GM23338 (cell line): Measurements from ENCODE around the gene TFDP1. TPM values are rescaled to one million over a fixed set of nuclear protein-coding genes. Genes with fewer than 3 reads are reported as not detected.

Source experiments
- ATAC-seq: fragments of 200-7000 bp; cut with Tn5 transposase; 3 replicates; pipeline ENCODE4 v1.9.1; 2020
- DNase-seq: peaks from one replicate; pipeline ENCODE4 v3.0.0-alpha.2; 2015; ENCODE audit warnings: low spot score
- H2AFZ ChIP-seq: fragments of 200-600 bp; sonication (generic); 2 replicates; pipeline ENCODE4 v1.8.0; 2016; ENCODE audit warnings: antibody characterized with exemption, mild to moderate bottlenecking, moderate library complexity
- H3F3A ChIP-seq: fragments of 200-600 bp; sonication (generic); replicated peaks from 2 replicates; pipeline ENCODE4 v1.8.0; 2017; ENCODE audit warnings: antibody characterized with exemption, mixed run types, low read depth
- H3K27ac ChIP-seq: fragments of 200-600 bp; sonication (generic); 2 replicates; pipeline ENCODE4 v1.6.1; 2016; ENCODE audit warnings: low read depth
- H3K27me3 ChIP-seq: fragments of 200-600 bp; sonication (generic); 2 replicates; pipeline ENCODE4 v1.8.0; 2016; ENCODE audit warnings: mild to moderate bottlenecking, mixed run types, moderate library complexity; ENCODE audit not compliant: insufficient read depth
- H3K36me3 ChIP-seq: fragments of 200-600 bp; sonication (generic); 2 replicates; pipeline ENCODE4 v1.8.0; 2016; ENCODE audit warnings: mild to moderate bottlenecking; ENCODE audit not compliant: insufficient read depth
- H3K4me1 ChIP-seq: fragments of 200-600 bp; sonication (generic); 2 replicates; pipeline ENCODE4 v1.8.0; 2016; ENCODE audit warnings: mild to moderate bottlenecking, moderate library complexity; ENCODE audit not compliant: insufficient read depth
- H3K4me2 ChIP-seq: fragments of 200-600 bp; sonication (generic); 2 replicates; pipeline ENCODE4 v1.7.1; 2017; ENCODE audit warnings: mixed run types
- H3K4me3 ChIP-seq: fragments of 200-600 bp; sonication (generic); 2 replicates; pipeline ENCODE4 v1.6.1; 2016; ENCODE audit warnings: mixed run types
- H3K79me2 ChIP-seq: fragments of 200-600 bp; sonication (generic); replicated peaks from 2 replicates; pipeline ENCODE4 v1.8.0; 2017; ENCODE audit warnings: mild to moderate bottlenecking; ENCODE audit not compliant: insufficient read depth
- H3K9me2 ChIP-seq: fragments of 200-600 bp; sonication (generic); 2 replicates; pipeline ENCODE4 v1.8.0; 2017; ENCODE audit not compliant: insufficient read depth
- H4K20me1 ChIP-seq: fragments of 200-600 bp; sonication (generic); replicated peaks from 2 replicates; pipeline ENCODE4 v1.8.0; 2017; ENCODE audit warnings: mild to moderate bottlenecking; ENCODE audit not compliant: insufficient read depth
- H3K27ac Mint-ChIP-seq: 2 replicates; pipeline ENCODE4 v1.8.0; 2020; ENCODE audit warnings: inconsistent platforms, mild to moderate bottlenecking, moderate library complexity, mixed read lengths
- H3K27me3 Mint-ChIP-seq: 3 replicates; pipeline ENCODE4 v1.8.0; 2022; ENCODE audit warnings: low read depth, mild to moderate bottlenecking, moderate library complexity, mixed read lengths, inconsistent platforms; ENCODE audit not compliant: insufficient read depth, poor library complexity
- H3K36me3 Mint-ChIP-seq: 3 replicates; pipeline ENCODE4 v1.8.0; 2021; ENCODE audit warnings: low read depth, mild to moderate bottlenecking, inconsistent platforms, moderate library complexity, mixed read lengths
- H3K4me1 Mint-ChIP-seq: 3 replicates; pipeline ENCODE4 v1.8.0; 2020; ENCODE audit warnings: mild to moderate bottlenecking, inconsistent platforms, mixed read lengths
- H3K4me3 Mint-ChIP-seq: 3 replicates; pipeline ENCODE4 v1.8.0; 2021; ENCODE audit warnings: moderate library complexity, mild to moderate bottlenecking, inconsistent platforms, mixed read lengths
- H3K9me3 Mint-ChIP-seq: 3 replicates; pipeline ENCODE4 v1.8.0; 2020; ENCODE audit warnings: moderate library complexity, mild to moderate bottlenecking, inconsistent platforms, mixed read lengths
- ETS1 ChIP-seq: IDR thresholded peaks from 2 replicates; pipeline ENCODE4 v1.6.1; 2016; ENCODE audit warnings: antibody characterized with exemption
- EZH2 ChIP-seq: fragments of 200-600 bp; sonication (generic); IDR thresholded peaks from one replicate; pipeline ENCODE4 v1.8.0; 2017; ENCODE audit warnings: antibody characterized with exemption, mild to moderate bottlenecking, low read depth; ENCODE audit not compliant: unreplicated experiment
- EZH2phosphoT487 ChIP-seq: fragments of 200-600 bp; sonication (generic); IDR thresholded peaks from one replicate; pipeline ENCODE4 v1.8.1; 2018; ENCODE audit warnings: antibody characterized with exemption; ENCODE audit not compliant: unreplicated experiment
- JUNB ChIP-seq: IDR thresholded peaks from one replicate; pipeline ENCODE4 v1.6.1; 2016; ENCODE audit warnings: antibody characterized with exemption; ENCODE audit not compliant: unreplicated experiment
- ZNF114 ChIP-seq: fragments of 250-450 bp; sonication (Bioruptor Pico); IDR thresholded peaks from 2 replicates; pipeline ENCODE4 v1.5.0; 2020; ENCODE audit warnings: mild to moderate bottlenecking, moderate library complexity
- ZNF331 ChIP-seq: fragments of 250-450 bp; sonication (Bioruptor Pico); IDR thresholded peaks from 2 replicates; pipeline ENCODE4 v1.5.0; 2020; ENCODE audit warnings: low read depth, mild to moderate bottlenecking, moderate library complexity
- ZNF462 ChIP-seq: fragments of 250-450 bp; sonication (Bioruptor Pico); IDR thresholded peaks from 2 replicates; pipeline ENCODE4 v1.5.0; 2020; ENCODE audit warnings: mild to moderate bottlenecking, moderate library complexity
- polyA plus RNA-seq: library from polyadenylated mRNA; unstranded; fragments of >200 nt; fragmentation: Nextera tagmentation; extraction: Ambion mirVana; gene quantifications from 2 replicates; pipeline ENCODE4 v1.2.1, GENCODE V29; 2016
- total RNA-seq: library from RNA; depleted of rRNA; stranded (reverse); fragments of >200 nt; shearing (Covaris generic); gene quantifications from 2 replicates; pipeline ENCODE4 v1.2.3, GENCODE V29; 2014
- TF ChIP-seq, protein P1 (sequence below), 2 experiments: fragments of 200-600 bp in 1 of 2; sonication (generic) in 1 of 2; conservative IDR thresholded peaks; 2 replicates each; pipeline versions ENCODE4 v1.5.1 to v1.6.1; 2016 to 2017; ENCODE audit warnings: antibody characterized with exemption in 2 of 2, low read depth in 2 of 2, mild to moderate bottlenecking in 2 of 2, moderate library complexity in 1 of 2

Gene TFDP1
- total and polyA plus RNA-seq, 2 experiments from 2014 or later, result 42.9 to 80.0 TPM

- TF ChIP-seq, protein P1, sequence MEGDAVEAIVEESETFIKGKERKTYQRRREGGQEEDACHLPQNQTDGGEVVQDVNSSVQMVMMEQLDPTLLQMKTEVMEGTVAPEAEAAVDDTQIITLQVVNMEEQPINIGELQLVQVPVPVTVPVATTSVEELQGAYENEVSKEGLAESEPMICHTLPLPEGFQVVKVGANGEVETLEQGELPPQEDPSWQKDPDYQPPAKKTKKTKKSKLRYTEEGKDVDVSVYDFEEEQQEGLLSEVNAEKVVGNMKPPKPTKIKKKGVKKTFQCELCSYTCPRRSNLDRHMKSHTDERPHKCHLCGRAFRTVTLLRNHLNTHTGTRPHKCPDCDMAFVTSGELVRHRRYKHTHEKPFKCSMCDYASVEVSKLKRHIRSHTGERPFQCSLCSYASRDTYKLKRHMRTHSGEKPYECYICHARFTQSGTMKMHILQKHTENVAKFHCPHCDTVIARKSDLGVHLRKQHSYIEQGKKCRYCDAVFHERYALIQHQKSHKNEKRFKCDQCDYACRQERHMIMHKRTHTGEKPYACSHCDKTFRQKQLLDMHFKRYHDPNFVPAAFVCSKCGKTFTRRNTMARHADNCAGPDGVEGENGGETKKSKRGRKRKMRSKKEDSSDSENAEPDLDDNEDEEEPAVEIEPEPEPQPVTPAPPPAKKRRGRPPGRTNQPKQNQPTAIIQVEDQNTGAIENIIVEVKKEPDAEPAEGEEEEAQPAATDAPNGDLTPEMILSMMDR (conservative IDR thresholded peaks at IDR 0.05; ENCODE audit: low read depth in 2 of 2), result no peak
- TF ChIP-seq ETS1 (no peak), ZNF331 (CRISPR knock-in tag) (peak; percentile 24; the same call in 1 of the 2 replicates), EZH2phosphoT487 (no peak), JUNB (no peak)
Observed at GRCh38 chr13:113616991-113617749, 32.6 kb downstream of the TFDP1 start (continued).

DNA sequence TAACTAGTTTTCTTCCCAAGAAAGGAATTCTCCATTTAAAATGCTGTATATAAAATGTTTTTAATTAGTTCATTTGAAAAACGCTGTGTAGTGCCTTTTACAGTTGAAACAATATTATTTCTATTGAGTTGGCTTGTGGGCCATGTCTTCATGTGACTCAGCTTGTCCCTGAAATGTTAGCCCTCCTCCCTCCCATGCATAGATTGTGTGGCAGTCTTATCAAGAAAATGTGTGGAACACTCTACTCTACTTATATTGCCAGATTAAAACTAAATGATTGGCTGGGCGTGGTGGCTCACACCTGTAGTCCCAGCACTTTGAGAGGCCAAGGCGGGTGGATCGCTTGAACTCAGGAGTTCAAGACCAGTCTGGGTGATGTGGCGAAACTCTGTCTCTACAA, 33.4 kb downstream of the TFDP1 start:
- no peak for ATAC-seq
- no peak overlapping the region for H3K4me3 Mint-ChIP-seq
- Histone ChIP-seq H2AFZ (no peak overlapping the region), H3K27me3 (no peaks in the 10 kb centered on the region), H4K20me1 (peaks cover 8% of the 10 kb centered on the region), H3K4me1 (peaks cover 10% of the 10 kb centered on the region; the same call in 1 of the 2 replicates), H3K36me3 (no peaks in the 10 kb centered on the region), H3K79me2 (peaks cover 59% of the 10 kb centered on the region), H3K9me2 (no peaks in the 10 kb centered on the region), H3K4me3 (no peak overlapping the region), H3K27ac (no peak overlapping the region), H3F3A (0 out of 2 replicates have a peak, but pooled peaks cover 3% of the 10 kb centered on the region), H3K4me2 (no peak overlapping the region)
- no peak for DNase-seq
- peaks cover 22% of the 10 kb centered on the region for H3K36me3 Mint-ChIP-seq
- H3K27ac Mint-ChIP-seq, result peak overlapping the region; percentile 34
- H3K4me1 Mint-ChIP-seq, result peaks cover 24% of the 10 kb centered on the region
- no peaks in the 10 kb centered on the region for H3K9me3 Mint-ChIP-seq
- TF ChIP-seq EZH2, result no peak
- TF ChIP-seq ZNF462 (CRISPR knock-in tag), result no peak
- no peak for TF ChIP-seq ZNF114
- no peak for TF ChIP-seq EZH2phosphoT487
- TF ChIP-seq, protein P1 (conservative IDR thresholded peaks at IDR 0.05; ENCODE audit: low read depth in 2 of 2), result no peak
- H3K27me3 Mint-ChIP-seq, result peaks cover 8% of the 10 kb centered on the region
